ENCODE results near the gene KRTAP5-9.
"Not testable (repeated sequence)": the region's sequence is repeated elsewhere in the genome, so short reads cannot be mapped to it uniquely, and the experiment has no call there.

Gene KRTAP5-9

DNA sequence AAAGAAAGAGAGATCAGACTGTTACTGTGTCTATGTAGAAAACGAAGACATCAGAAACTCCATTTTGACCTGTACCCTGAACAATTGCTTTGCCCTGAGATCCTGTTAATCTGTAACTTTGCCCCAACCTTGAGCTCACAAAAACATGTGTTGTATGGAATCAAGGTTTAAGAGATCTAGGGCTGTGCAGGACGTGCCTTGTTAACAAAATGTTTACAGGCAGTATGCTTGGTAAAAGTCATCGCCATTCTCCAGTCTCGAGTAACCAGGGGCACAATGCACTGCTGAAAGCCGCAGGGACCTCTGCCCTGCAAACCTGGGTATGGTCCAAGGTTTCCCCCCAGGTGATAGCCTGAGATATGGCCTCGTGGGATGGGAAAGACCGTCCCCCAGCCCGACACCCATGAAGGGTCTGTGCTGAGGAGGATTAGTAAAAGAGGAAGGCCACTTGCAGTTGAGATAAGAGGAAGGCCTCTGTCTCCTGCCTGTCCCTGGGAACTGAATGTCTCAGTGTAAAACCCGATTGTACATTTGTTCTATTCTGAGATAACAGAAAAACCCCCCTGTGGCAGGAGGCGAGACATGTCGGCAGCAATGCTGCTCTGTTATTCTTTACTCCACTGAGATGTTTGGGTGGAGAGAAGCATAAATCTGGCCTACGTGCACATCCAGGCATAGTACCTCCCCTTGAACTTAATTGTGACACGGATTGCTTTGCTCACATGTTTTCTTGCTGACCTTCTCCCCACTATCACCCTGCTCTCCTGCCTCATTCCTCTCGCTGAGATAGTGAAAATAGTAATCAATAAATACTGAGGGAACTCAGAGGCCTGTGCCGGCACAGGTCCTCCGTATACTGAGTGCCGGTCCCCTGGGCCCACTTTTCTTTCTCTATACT, 13.3 kb upstream of the KRTAP5-9 start:
- not testable (repeated sequence) for DNase-seq (ENCODE audit: low read depth, low spot score)

DNA sequence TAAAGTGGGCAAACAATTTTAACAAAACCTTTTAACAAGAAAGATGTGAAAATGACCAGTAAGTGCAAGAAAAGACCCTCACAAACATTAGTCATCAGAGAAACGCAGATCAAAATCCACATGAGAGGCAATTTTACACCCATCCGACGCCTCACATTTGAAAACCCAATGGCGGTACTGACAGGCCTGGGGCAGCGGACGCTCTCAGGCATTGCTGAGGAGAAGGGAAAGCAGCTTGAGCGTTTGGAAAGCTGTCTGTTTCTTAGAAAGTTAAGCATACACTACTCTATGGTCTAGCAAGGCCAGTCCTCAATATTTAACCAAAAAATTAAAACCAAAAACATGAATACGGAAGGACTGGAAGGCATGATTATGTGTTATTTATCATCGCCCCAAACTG, 12.4 kb upstream of the KRTAP5-9 start:
- no peak for DNase-seq (ENCODE audit: low read depth, low spot score)

DNA sequence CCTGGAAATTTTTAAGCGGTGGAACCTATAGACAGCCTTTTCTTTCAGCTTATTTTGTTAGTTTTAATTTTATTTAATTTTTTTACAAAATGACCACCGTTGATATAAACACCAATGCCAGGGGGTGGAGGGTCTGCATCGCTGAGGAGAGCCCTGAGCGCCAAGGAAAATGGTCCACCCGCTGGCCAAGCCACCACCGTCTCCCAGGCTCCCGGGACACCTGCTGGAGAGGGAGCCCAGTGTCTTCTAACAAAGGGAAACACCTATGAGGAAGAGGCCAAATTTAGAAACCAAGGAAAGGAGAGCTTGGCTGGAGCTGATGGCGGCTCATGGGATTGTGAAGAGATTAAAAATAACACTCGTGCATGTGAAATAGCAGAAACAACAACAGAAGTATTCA, 10.7 kb upstream of the KRTAP5-9 start:
- DNase-seq (ENCODE audit: low read depth, low spot score): no peak

DNA sequence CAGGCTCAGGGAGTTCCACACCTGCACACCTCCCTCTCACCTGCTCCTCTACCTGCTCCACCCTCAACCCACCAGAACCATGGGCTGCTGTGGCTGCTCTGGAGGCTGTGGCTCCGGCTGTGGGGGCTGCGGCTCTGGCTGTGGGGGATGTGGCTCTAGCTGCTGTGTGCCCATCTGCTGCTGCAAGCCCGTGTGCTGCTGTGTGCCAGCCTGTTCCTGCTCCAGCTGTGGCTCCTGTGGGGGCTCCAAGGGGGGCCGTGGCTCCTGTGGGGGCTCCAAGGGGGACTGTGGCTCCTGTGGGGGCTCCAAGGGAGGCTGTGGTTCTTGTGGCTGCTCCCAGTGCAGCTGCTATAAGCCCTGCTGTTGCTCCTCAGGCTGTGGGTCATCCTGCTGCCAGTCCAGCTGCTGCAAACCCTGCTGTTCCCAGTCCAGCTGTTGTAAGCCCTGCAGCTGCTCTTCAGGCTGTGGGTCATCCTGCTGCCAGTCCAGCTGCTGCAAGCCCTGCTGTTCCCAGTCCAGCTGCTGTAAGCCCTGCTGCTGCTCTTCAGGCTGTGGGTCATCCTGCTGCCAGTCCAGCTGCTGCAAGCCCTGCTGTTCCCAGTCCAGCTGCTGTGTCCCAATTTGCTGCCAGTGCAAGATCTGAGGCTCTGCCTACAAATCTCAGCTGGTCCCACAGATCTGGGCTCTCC, 10.1 kb upstream of the KRTAP5-9 start, which contains the start of gene KRTAP5-8:
Gene KRTAP5-8 (plus strand): TSS at position 49 of the 689 bp plus-strand sequence. CDS start 31 bp downstream, at position 80.
- DNase-seq (ENCODE audit: low read depth, low spot score): not testable (repeated sequence)

DNA sequence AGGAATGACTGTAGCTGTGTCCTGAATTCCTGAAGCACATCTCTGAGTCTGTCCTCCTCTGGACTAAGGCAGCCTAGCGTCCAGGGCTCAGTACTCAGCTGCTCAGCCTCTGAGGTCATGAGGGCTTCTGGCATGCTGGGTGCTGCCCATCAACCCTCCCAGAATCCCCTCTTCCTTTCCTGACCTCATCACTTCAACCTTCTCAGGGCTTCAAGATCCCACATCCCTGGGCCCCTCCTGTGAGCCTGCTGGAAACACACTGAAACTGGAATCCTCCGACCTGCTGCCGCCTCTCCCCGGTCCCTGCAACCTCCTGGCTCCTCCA, 9.6 kb upstream of the KRTAP5-9 start:
- no peak for DNase-seq (ENCODE audit: low read depth, low spot score)

DNA sequence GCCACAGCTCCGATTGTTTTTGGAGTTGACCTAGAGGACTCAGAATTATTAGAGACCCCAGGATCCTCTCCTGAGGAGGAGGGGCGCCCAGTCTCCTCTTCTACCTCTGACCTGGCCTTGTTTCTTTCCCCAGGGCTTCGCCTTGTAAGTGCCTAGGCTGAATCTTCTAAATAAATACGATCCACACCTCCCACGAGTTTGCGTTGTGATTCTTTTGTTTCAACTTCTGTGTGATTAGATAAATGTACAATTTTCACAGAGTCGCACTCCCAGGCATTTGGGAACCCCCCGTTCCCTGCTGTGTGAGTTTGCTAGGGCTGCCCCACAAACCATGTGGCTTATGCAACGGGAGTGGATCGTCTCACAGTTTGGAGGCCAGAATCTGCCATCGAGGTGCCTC, 9.2 kb upstream of the KRTAP5-9 start:
- DNase-seq (ENCODE audit: low read depth, low spot score): no peak

DNA sequence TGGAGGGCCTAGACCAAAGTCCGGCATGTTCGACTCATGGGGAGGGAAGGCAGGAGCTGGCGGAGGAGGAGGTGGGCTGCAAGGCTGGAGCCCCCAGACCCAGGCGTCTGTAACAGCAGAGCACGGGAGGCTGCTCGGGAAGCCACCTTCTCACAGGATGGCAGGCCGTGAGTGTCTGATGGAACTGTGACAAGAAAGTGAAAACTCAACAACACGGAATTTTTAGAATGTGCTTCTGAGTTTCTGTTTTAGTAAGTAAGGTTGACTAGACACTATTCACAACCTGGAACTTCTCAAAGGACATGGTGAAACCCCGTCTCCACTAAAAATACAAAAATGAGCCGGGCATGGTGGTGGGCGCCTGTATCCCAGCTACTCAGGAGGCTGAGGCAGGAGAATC, 8.2 kb upstream of the KRTAP5-9 start:
- DNase-seq (ENCODE audit: low read depth, low spot score): not testable (repeated sequence)

DNA sequence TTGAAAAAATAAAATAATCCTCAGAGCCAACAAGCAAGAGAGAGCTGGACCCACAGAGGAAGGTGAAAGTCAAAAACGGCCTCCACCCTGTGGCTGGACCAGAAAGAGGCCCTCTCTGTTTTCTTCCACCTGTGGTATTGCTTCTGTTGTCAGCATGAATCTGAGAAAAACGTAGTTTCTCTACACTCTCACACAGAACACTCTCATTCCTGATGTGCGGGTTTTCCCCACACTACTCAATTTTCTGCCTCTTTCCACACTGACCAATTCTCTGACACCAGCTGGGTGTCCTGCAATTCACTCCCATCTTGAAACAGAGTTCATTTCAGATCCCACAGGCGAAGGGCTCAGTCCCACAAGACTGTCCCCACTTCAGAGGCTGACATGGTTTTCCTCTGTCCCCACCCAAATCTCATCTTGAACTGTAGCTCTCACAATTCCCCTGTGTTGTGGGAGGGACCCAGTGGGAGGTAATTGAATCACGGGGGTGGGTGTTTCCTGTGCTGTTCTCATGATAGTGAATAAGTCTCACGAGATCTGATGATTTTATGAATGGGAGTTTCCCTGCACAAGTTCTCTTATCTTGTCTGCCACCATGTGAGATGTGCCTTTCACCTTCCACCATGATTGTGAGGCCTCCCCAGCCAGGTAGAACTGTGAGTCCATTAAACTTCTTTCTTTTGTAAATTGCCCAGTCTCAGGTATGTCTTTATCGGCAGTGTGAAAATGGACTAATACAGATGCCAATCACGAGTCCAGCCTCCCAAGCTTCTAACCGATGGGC, 7.5 kb upstream of the KRTAP5-9 start:
- not testable (repeated sequence) for DNase-seq (ENCODE audit: low read depth, low spot score)

DNA sequence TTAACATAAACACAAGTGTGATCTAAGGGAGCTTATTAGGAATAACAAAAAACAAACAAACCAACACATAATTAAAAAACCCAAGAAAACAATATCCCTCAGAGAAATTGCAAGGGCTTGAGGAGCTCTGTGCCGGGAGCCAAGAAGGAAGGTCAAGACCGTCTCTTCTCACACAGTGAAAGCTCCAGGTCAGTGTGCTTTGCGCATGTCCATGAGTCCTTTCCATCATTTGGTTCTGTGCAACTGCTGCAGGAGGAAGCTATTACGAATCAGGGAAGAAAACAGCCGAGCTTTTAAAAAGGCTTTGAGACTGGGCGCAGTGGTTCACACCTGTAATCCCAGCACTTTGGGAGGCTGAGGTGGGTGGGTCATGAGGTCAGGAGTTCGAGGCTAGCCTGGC, 5.8 kb upstream of the KRTAP5-9 start:
- no peak for DNase-seq (ENCODE audit: low read depth, low spot score)

DNA sequence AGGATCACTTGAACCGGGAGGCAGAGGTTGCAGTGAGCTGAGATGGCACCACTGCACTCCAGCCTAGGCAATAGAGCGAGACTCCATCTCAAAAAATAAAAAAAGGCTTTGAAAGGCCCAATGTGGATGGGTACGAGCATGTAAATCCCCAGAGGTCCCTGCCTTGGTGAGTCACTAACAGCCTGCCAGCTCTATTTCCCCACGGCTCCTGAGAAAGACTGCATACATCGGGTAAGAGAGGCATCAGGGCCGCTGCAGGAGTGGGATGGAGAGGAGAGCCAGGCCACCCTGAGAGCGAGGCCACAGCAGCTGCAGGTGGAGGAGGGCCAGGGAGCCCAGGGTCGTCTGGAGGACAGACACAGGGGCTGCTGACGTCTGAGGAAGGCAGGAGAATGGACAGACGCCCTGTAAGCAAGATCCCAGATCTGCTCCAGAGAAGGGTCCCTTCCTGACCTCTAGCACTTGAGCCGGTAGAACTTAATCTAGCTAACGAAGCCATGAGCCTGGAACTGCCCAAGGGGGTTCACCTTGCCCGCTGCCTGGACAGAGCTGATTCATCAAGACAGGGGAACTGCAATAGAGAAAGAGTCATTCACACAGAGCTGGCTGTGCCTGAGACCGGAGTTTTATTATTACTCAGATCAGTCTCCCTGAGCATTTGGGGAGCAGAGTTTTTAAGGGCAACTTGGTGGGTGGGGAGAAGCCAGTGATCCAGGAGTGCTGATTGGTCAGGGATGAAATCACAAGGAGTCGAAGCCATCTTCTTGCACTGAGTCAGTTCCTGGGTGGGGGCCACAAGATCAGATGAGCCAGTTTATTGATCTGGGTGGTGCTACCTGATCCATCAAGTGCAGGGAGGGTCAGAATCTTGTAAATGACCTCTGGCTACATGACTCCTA, 5.1 kb upstream of the KRTAP5-9 start:
- no peak for DNase-seq (ENCODE audit: low read depth, low spot score)

DNA sequence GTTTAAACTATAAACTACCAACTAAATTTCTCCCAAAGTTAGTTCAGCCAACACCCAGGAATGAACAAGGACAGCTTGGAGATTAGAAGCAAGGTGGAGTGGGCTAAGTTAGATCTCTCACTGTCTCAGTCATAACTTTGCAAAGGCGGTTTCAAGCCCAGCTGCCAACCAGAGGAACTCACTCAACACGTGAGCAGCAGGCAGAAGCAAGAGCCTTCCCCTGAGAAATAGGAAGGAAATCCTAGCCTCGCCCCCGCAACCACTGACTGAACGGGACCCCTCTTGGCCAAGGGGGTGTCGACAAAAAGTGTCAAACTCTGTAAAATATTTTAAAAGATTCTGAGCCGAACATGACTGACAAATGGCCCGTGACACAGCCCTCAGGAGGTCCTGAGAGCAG, 4.4 kb upstream of the KRTAP5-9 start:
- no peak for DNase-seq (ENCODE audit: low read depth, low spot score)

DNA sequence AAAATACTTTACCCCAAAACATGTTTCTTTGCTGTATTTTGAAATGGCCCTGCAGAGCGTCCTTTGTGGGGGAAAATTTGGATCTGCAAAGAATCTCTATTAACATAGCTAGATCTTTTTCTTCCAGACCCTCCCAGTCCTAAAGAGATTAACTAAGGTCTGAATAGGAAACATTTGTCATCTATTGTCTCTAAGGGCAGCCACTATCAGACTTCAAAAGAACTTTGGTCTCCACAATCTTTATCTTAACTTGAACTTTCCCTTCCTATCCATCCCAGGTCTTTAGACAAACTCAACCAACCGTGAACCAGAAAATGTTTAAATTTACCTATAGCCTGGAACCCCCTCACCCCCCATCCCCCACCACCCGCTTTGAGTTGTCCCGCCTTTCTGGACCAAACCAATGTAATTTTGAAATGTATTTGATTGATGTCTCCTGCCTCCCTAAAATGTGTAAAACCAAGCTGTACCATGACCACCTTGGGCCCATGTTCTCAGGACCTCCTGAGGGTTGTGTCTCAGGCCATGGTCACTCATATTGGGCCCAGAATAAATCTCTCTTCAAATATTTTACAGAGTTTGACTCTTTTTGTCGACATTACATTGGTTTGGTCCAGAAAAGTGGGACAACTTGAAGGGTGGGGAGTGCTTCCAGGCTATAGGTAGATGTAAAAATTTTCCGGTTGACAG, 3.5 kb upstream of the KRTAP5-9 start:
- no peak for DNase-seq (ENCODE audit: low read depth, low spot score)

DNA sequence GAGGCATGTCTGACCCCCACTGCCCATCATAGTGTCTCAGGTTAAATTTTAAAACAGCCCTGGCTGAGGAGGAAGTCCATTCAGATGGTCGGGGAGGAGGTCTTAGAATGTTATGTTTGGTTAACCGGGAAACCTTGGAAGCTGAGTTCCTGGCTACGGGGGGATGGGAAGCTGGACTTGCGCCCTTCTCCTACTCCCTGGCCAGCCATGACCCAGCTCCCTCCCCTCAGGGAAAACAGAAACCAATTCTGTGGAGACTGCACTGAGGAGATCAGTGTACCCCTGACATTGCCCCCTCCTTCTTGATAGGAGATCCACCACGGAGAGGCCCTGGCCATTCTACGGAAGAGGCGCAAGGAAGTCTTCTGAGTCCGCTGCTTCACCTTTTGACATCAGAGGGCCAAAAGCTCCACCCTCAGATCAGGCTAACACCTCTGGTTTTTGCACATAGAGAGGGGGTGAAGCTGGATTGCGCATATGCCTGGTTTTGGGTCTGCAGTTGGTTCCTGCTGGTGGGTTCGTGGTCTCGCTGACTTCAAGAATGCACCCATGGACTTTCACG, 2.7 kb upstream of the KRTAP5-9 start:
- no peak for DNase-seq (ENCODE audit: low read depth, low spot score)

DNA sequence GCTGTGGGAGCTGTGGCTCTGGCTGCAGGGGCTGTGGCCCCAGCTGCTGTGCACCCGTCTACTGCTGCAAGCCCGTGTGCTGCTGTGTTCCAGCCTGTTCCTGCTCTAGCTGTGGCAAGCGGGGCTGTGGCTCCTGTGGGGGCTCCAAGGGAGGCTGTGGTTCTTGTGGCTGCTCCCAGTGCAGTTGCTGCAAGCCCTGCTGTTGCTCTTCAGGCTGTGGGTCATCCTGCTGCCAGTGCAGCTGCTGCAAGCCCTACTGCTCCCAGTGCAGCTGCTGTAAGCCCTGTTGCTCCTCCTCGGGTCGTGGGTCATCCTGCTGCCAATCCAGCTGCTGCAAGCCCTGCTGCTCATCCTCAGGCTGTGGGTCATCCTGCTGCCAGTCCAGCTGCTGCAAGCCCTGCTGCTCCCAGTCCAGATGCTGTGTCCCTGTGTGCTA, 514 bp downstream of the KRTAP5-9 start:
- DNase-seq (ENCODE audit: low read depth, low spot score): no peak

DNA sequence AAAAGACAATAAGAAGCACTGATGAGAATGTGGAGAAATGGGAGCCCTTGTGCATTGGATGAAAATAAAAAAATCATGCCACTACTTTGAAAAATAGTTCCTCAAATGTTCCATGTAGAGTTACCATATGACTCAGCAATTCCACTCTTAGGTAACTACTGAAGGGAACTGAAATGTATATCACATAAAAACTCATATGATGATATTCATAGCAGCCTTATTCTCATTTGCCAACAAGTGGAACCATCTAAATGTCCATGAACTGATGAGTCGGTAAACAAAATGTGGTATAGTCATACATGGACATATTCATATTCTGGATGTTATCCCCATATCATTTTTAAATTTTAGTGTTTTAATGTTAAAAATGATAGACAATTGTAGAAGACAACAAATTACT, 3.5 kb downstream of the KRTAP5-9 start:
- DNase-seq (ENCODE audit: low read depth, low spot score): no peak

DNA sequence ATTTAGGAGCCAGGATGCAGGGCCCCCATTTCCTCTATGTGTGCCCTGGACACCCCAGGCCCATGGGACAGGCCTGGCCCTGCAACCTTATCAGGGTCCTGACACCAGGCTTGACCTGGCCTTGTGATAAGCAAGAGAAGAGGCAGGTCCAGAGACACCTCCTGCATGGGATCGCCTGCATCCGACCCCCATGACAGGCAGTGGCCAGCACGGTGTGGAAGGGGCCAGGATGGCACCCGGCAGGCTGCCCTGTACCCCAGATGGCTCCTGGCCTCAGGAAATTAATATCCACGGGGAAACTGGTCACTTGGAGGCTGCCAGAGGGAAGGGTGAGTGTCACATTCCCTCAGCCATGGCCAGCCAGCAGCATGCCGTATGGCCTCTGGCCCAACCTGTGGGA, 6.8 kb downstream of the KRTAP5-9 start:
- no peak for DNase-seq (ENCODE audit: low read depth, low spot score)

DNA sequence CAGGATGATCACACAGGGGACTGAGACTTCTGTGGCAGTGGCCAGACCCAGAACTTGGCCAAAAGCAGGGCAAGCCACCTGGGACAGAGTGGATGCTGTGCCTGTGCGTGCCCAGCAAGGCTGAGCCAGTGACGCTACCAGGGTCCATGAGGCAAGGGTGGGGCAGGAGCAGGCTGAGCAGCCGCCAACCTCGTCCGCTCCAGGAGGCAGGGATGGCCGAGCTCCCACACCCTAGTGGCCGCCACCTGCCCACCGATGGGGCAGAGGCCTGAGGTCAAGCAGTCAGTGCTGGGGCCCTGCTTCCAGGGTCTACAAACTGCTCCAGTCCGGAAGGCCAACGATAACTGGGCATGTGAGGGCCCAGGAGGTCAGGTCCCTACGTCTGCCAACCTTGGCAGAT, 7.3 kb downstream of the KRTAP5-9 start:
- no peak for DNase-seq (ENCODE audit: low read depth, low spot score)

DNA sequence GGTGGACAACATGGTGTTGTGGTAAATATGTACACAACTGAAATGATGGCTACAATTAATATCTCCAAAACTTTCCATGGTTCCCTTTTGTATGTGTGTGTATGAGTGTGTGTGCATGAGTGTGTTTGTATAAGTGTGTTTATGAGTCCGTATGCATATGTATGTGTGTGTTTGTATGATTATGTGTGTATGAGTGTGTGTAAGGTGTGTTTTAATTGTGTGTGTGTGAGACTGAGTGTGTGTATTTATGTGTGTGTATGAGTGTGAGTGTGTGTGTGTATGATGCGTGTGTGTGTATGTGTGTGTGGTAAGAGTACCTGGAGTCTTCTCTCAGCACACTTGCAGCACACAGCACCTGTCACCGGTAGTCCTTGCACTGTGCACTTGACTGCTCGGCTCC, 7.8 kb downstream of the KRTAP5-9 start:
- no peak for DNase-seq (ENCODE audit: low read depth, low spot score)

DNA sequence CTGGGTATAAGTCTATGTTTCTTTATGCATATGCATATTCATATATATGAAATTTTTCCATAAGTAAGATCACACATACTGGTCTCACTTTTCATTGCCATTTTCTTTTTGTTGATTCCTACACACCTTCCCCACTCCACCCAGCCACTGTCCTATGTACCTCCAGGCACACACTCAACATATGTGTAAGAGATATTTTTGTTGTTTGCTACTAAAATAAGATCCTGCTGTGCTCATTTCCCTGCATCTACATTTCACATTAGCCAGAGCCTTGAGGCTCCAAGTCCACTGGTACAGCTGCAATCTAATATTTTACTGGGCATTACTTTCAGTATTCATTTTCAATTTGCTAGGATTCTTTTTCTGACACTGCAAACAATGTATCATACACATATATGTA, 9.0 kb downstream of the KRTAP5-9 start:
- no peak for DNase-seq (ENCODE audit: low read depth, low spot score)

DNA sequence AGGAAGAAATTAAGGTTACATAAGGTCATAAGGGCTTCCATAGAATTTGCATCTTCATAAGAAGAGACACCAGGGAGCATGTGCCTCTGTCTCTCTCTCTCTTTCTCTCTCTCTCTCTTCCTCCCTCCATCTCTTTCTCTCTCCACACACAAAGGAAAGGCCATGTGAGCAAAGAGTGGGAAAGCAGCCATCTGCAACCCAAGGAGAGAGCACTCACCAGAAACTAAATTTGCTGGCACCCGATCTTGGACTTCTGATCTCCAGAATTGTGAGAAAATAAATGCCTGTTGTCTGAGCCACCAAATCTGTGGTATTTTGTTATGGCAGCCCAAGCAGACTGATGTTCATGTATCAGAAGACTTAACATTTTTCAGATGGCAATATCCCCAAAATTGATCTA, 10.8 kb downstream of the KRTAP5-9 start:
- DNase-seq (ENCODE audit: low read depth, low spot score): no peak
